Ovary (tissue), 3 donors: ENCODE results near the gene KCNAB2.

Experiments
- POLR2A ChIP-seq: fragments of 450-650 bp; IDR thresholded peaks from one replicate; pipeline ENCODE4 v1.6.1; 2017; ENCODE audit warnings: antibody characterized with exemption, mild to moderate bottlenecking, moderate library complexity
- TF ChIP-seq, protein P1 (sequence below), 3 donors: fragments of 450-650 bp in 2 of 3; fragments of 200-600 bp in 1 of 3; IDR thresholded peaks; one replicate each; pipeline versions ENCODE4 v1.5.1 to v1.8.0; 2016 to 2022; ENCODE audit warnings: antibody characterized with exemption in 3 of 3, mild to moderate bottlenecking in 1 of 3
- donor health status: DM: no; HTN: no; CAD: no.

DNA sequence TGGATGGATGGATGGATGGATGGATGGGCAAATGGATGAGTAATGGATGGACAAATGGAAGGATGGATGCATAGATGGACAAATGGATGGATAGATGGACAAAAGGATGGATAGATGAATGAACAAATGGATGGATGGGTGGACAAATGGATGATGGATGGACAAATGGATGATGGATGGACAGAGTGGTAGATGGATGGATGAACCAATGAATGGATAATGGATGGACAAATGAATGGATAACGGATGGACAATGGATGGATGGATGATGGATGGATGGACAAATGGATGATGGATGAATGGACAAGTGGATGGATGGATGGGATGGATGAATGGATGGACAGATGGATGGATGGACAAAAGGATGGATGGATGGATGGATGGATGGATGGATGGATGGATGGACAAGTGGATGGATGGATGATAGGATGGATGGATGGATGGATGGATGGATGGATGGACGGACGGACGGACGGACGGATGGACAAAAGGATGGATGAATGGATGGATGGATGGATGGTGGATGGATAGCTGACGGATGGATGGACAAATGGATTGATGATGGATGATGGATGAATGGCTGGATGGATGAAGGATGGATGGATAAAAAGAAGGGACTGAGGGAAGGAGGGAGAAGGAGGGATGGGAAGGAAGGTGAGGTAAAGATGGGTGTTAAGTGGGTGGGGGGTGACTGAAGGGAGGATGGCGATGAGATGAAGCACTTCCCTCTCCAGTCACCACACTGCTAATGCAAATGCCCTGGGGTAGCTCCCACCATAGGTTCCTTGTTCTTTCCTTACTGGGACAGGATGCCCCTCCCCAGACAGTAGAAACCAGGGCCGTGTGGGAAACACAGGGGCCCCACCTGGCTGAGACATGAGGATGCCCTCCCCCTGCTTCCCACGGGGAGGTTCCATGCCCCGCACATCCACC, 104.6 kb downstream of the KCNAB2 start:
- TF ChIP-seq, protein P1, sequence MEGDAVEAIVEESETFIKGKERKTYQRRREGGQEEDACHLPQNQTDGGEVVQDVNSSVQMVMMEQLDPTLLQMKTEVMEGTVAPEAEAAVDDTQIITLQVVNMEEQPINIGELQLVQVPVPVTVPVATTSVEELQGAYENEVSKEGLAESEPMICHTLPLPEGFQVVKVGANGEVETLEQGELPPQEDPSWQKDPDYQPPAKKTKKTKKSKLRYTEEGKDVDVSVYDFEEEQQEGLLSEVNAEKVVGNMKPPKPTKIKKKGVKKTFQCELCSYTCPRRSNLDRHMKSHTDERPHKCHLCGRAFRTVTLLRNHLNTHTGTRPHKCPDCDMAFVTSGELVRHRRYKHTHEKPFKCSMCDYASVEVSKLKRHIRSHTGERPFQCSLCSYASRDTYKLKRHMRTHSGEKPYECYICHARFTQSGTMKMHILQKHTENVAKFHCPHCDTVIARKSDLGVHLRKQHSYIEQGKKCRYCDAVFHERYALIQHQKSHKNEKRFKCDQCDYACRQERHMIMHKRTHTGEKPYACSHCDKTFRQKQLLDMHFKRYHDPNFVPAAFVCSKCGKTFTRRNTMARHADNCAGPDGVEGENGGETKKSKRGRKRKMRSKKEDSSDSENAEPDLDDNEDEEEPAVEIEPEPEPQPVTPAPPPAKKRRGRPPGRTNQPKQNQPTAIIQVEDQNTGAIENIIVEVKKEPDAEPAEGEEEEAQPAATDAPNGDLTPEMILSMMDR (IDR thresholded peaks at IDR 0.05) = no peak
- TF ChIP-seq POLR2A = no peak
